GM20000 (cell line): Measurements from ENCODE around the gene TMEM151A.

Experiments
- DNase-seq: peaks from one replicate; pipeline ENCODE4 v3.0.0; 2012; ENCODE audit warnings: low spot score
- TF ChIP-seq, protein P1 (sequence below): IDR thresholded peaks from 2 replicates; pipeline ENCODE4 v1.5.1; 2012; ENCODE audit warnings: mild to moderate bottlenecking, control low read depth; ENCODE audit errors: extremely low read depth, missing control alignments

TMEM151A gene

DNA sequence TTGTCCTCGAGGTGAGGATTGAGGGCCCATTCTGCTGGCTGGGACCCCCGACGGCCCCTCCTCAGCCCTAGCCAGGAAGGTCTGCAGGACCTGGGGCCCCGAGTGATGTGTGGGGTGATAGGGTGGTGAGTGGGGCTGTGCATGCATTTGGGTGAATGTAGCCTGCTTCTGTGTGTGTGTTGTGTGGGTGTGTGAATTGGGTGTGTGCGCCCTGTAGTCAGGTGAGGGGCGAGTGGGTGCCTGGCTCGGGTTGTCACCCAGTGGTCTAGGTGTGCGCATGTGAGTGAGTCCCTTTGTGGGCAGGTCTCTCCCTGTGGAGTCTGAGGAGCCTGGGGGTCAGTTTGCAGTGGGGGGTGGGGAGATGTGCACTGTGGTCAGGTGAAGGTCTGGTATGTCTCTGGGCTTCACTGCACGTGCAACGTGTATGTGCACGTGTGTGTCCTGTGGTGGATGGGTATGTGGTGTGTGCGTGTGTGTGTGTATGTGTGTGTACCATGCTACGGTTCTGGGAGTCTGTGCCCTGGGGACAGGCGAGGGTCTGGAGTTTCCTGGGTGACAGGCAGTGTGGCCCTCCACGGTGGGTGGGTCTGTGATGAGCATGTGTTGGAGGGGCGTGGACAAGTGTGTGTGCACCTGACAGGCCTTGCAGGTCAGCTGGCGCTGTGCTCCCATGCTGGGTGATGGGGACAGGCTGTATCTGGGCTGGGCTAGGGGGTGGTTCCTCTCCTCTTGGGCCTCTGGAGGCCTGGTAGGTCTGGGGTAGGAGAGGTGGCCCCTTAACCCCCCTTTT lies 1.0 kb downstream of the TMEM151A start:
- TF ChIP-seq, protein P1, sequence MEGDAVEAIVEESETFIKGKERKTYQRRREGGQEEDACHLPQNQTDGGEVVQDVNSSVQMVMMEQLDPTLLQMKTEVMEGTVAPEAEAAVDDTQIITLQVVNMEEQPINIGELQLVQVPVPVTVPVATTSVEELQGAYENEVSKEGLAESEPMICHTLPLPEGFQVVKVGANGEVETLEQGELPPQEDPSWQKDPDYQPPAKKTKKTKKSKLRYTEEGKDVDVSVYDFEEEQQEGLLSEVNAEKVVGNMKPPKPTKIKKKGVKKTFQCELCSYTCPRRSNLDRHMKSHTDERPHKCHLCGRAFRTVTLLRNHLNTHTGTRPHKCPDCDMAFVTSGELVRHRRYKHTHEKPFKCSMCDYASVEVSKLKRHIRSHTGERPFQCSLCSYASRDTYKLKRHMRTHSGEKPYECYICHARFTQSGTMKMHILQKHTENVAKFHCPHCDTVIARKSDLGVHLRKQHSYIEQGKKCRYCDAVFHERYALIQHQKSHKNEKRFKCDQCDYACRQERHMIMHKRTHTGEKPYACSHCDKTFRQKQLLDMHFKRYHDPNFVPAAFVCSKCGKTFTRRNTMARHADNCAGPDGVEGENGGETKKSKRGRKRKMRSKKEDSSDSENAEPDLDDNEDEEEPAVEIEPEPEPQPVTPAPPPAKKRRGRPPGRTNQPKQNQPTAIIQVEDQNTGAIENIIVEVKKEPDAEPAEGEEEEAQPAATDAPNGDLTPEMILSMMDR: no peak
- no peak for DNase-seq

DNA sequence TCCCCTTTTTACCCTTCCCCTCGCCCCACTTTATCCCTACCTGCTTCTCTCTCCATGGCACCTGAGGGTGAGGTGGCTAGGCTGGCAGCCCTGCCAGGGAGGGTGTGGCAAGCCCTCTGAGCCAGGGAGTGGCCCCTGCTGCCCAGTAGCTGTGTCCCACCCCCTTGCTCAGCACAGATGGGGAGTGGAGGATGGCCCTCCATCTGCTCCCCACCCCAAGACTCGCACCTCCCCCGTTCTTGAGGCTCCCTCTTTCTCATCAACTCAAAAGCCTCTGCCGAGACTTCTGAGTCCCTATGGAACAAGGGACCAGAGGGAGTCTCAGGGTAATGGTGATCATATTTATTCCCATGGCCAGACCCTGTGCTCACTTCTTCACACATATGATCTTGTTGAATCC lies 1.7 kb downstream of the TMEM151A start:
- TF ChIP-seq, protein P1: no peak
- DNase-seq: no peak

DNA sequence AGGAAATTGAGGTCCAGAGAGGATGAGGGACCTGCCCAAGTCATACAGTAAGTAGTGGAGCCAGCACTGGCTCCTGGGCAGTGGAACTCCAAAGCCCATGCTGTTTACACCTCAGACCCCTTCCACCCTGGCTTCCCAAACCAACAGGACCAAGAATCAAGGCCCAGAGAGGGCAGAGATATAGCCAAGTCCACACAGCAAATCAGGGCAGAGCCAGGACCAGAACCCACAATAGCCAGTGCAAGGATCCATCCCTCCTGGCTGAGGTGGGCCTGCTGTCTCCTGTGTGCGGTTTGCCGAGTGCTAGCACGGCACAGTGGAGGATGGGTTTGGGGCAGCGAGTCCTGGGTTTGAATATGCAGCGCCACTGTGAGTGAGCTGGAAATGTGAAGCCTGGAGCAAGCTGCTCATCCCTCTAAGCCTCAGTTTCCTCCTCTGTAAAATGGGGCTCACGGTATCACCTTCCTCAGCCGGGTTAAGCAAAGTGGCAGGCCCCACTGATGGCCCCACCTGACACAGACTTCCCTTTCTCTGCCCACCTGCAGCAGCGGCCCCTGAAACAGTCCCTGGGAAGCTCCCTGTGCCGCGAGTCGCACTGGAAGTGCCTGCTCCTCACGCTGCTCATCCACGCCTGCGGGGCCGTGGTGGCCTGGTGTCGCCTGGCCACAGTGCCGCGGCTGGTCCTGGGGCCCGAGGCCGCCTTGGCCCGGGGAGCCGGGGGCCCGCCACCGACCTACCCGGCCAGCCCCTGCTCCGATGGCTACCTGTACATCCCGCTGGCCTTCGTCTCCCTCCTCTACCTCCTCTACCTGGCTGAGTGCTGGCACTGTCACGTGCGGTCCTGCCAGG lies 2.3 kb downstream of the TMEM151A start:
- TF ChIP-seq, protein P1: no peak
- DNase-seq: peak; percentile 19

DNA sequence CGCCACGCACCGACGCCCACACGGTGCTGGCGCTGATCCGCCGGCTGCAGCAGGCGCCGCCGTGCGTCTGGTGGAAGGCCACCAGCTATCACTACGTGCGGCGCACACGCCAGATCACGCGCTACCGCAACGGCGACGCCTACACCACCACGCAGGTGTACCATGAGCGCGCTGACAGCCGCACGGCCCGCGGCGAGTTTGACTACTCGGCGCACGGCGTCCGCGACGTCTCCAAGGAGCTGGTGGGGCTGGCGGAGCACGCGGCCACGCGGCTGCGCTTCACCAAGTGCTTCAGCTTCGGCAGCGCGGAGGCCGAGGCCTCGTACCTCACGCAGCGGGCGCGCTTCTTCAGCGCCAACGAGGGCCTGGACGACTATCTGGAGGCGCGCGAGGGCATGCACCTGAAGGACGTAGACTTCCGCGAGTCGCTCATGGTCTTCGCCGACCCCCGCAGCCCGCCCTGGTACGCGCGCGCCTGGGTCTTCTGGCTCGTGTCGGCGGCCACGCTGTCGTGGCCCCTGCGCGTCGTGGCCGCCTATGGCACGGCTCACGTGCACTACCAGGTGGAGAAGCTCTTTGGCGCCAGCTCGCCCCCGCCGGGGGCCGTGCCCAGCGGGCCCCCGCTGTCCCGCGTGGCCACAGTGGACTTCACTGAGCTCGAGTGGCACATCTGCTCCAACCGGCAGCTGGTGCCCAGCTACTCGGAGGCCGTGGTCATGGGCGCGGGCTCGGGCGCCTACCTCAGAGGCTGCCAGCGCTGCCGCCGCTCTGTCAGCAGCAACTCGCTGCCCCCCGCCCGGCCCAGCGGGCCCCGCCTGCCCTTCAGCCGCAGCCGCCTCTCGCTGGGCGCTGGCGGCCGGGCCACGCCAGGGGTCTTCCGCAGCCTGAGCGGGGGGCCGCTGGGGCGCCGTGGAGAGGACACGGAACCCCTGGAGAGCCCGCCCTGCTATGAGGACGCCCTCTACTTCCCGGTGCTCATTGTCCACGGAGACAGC lies 3.2 kb downstream of the TMEM151A start:
- peak; percentile 25 for DNase-seq
- TF ChIP-seq, protein P1: no peak

DNA sequence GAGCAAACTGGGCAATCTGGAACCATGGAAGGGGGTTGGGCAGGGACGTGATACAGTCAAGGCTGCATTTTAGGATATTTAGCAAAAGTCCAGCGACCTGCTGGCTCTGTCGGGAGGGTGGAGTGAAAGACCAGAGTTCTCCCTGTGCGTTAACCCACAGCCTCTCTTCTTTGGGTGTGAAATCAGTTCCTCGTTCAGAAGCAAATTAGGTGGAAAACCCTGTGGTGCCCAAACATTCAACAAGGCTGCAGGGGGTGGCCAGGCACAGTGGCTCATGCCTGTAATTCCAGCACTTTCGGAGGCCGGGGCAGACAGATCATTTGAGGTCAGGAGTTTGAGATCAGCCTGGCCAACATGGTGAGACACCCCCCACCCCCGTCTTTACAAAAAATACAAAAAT lies 5.9 kb downstream of the TMEM151A start:
- TF ChIP-seq, protein P1: no peak
- DNase-seq: no peak

DNA sequence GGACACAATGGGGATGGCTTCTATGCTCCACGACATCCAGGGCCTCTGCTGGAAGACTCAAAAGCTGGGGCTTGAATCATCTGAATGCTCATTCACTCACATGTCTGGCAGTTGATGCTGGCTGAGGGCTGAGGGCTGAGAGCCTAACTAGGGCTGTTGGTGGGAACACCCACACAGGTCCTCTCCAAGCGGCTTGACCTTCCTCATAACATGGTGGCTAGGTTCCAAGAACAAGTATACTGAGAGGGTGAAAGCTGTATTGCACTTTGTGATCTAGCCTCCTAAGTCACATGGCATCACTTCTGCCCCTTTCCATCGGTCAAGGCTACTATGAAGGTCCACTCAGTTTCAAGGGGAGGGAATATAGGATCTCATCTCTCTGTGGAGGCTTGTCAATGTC lies 7.5 kb downstream of the TMEM151A start:
- TF ChIP-seq, protein P1: no peak
- no peak for DNase-seq
